GM23338 (cell line): ENCODE results near the gene RAB11FIP4. TPM values are rescaled to one million over a fixed set of nuclear protein-coding genes. Genes with fewer than 3 reads are reported as not detected.

Experiments
- ATAC-seq: fragments of 200-7000 bp; cut with Tn5 transposase; 3 replicates; pipeline ENCODE4 v1.9.1; 2020
- DNase-seq: peaks from one replicate; pipeline ENCODE4 v3.0.0-alpha.2; 2015; ENCODE audit warnings: low spot score
- H2AFZ ChIP-seq: fragments of 200-600 bp; sonication (generic); 2 replicates; pipeline ENCODE4 v1.8.0; 2016; ENCODE audit warnings: antibody characterized with exemption, mild to moderate bottlenecking, moderate library complexity
- H3F3A ChIP-seq: fragments of 200-600 bp; sonication (generic); replicated peaks from 2 replicates; pipeline ENCODE4 v1.8.0; 2017; ENCODE audit warnings: antibody characterized with exemption, mixed run types, low read depth
- H3K27ac ChIP-seq: fragments of 200-600 bp; sonication (generic); 2 replicates; pipeline ENCODE4 v1.6.1; 2016; ENCODE audit warnings: low read depth
- H3K27me3 ChIP-seq: fragments of 200-600 bp; sonication (generic); 2 replicates; pipeline ENCODE4 v1.8.0; 2016; ENCODE audit warnings: mild to moderate bottlenecking, mixed run types, moderate library complexity; ENCODE audit not compliant: insufficient read depth
- H3K36me3 ChIP-seq: fragments of 200-600 bp; sonication (generic); 2 replicates; pipeline ENCODE4 v1.8.0; 2016; ENCODE audit warnings: mild to moderate bottlenecking; ENCODE audit not compliant: insufficient read depth
- H3K4me1 ChIP-seq: fragments of 200-600 bp; sonication (generic); 2 replicates; pipeline ENCODE4 v1.8.0; 2016; ENCODE audit warnings: mild to moderate bottlenecking, moderate library complexity; ENCODE audit not compliant: insufficient read depth
- H3K4me2 ChIP-seq: fragments of 200-600 bp; sonication (generic); 2 replicates; pipeline ENCODE4 v1.7.1; 2017; ENCODE audit warnings: mixed run types
- H3K4me3 ChIP-seq: fragments of 200-600 bp; sonication (generic); 2 replicates; pipeline ENCODE4 v1.6.1; 2016; ENCODE audit warnings: mixed run types
- H3K79me2 ChIP-seq: fragments of 200-600 bp; sonication (generic); replicated peaks from 2 replicates; pipeline ENCODE4 v1.8.0; 2017; ENCODE audit warnings: mild to moderate bottlenecking; ENCODE audit not compliant: insufficient read depth
- H3K9me2 ChIP-seq: fragments of 200-600 bp; sonication (generic); 2 replicates; pipeline ENCODE4 v1.8.0; 2017; ENCODE audit not compliant: insufficient read depth
- H4K20me1 ChIP-seq: fragments of 200-600 bp; sonication (generic); replicated peaks from 2 replicates; pipeline ENCODE4 v1.8.0; 2017; ENCODE audit warnings: mild to moderate bottlenecking; ENCODE audit not compliant: insufficient read depth
- H3K27ac Mint-ChIP-seq: 2 replicates; pipeline ENCODE4 v1.8.0; 2020; ENCODE audit warnings: inconsistent platforms, mild to moderate bottlenecking, moderate library complexity, mixed read lengths
- H3K27me3 Mint-ChIP-seq: 3 replicates; pipeline ENCODE4 v1.8.0; 2022; ENCODE audit warnings: low read depth, mild to moderate bottlenecking, moderate library complexity, mixed read lengths, inconsistent platforms; ENCODE audit not compliant: insufficient read depth, poor library complexity
- H3K36me3 Mint-ChIP-seq: 3 replicates; pipeline ENCODE4 v1.8.0; 2021; ENCODE audit warnings: low read depth, mild to moderate bottlenecking, inconsistent platforms, moderate library complexity, mixed read lengths
- H3K4me1 Mint-ChIP-seq: 3 replicates; pipeline ENCODE4 v1.8.0; 2020; ENCODE audit warnings: mild to moderate bottlenecking, inconsistent platforms, mixed read lengths
- H3K4me3 Mint-ChIP-seq: 3 replicates; pipeline ENCODE4 v1.8.0; 2021; ENCODE audit warnings: moderate library complexity, mild to moderate bottlenecking, inconsistent platforms, mixed read lengths
- H3K9me3 Mint-ChIP-seq: 3 replicates; pipeline ENCODE4 v1.8.0; 2020; ENCODE audit warnings: moderate library complexity, mild to moderate bottlenecking, inconsistent platforms, mixed read lengths
- CTCF ChIP-seq, 2 experiments: fragments of 200-600 bp in 1 of 2; sonication (generic) in 1 of 2; conservative IDR thresholded peaks; 2 replicates each; pipeline versions ENCODE4 v1.5.1 to v1.6.1; 2016 to 2017; ENCODE audit warnings: antibody characterized with exemption in 2 of 2, low read depth in 2 of 2, mild to moderate bottlenecking in 2 of 2, moderate library complexity in 1 of 2
- EZH2phosphoT487 ChIP-seq: fragments of 200-600 bp; sonication (generic); IDR thresholded peaks from one replicate; pipeline ENCODE4 v1.8.1; 2018; ENCODE audit warnings: antibody characterized with exemption; ENCODE audit not compliant: unreplicated experiment
- JUNB ChIP-seq: IDR thresholded peaks from one replicate; pipeline ENCODE4 v1.6.1; 2016; ENCODE audit warnings: antibody characterized with exemption; ENCODE audit not compliant: unreplicated experiment
- NANOG ChIP-seq: IDR thresholded peaks from 2 replicates; pipeline ENCODE4 v1.6.1; 2016; ENCODE audit warnings: antibody characterized with exemption, borderline replicate concordance
- ZNF331 ChIP-seq: fragments of 250-450 bp; sonication (Bioruptor Pico); IDR thresholded peaks from 2 replicates; pipeline ENCODE4 v1.5.0; 2020; ENCODE audit warnings: low read depth, mild to moderate bottlenecking, moderate library complexity
- polyA plus RNA-seq: library from polyadenylated mRNA; unstranded; fragments of >200 nt; fragmentation: Nextera tagmentation; extraction: Ambion mirVana; gene quantifications from 2 replicates; pipeline ENCODE4 v1.2.1, GENCODE V29; 2016
- total RNA-seq: library from RNA; depleted of rRNA; stranded (reverse); fragments of >200 nt; shearing (Covaris generic); gene quantifications from 2 replicates; pipeline ENCODE4 v1.2.3, GENCODE V29; 2014
- TF ChIP-seq, protein P1 (sequence below): fragments of 250-450 bp; sonication (Bioruptor Pico); IDR thresholded peaks from 2 replicates; pipeline ENCODE4 v1.5.0; 2020; ENCODE audit warnings: mild to moderate bottlenecking, moderate library complexity

RAB11FIP4 gene
- total and polyA plus RNA-seq, 2 experiments from 2014 or later, result 26.0 to 65.6 TPM

- ATAC-seq (peak; percentile 17; the same call in 2 of the 3 replicates), DNase-seq (peak; percentile 40)
- H3F3A ChIP-seq, result no peaks in the 10 kb centered on the region
- H3K36me3 ChIP-seq, result no peaks in the 10 kb centered on the region
- no peaks in the 10 kb centered on the region for H4K20me1 ChIP-seq
- H3K9me3 Mint-ChIP-seq, result no peaks in the 10 kb centered on the region
- H3K4me1 ChIP-seq, result peaks cover 9% of the 10 kb centered on the region; the same call in 1 of the 2 replicates
- no peak overlapping the region for H3K4me3 ChIP-seq
- no peaks in the 10 kb centered on the region for H3K79me2 ChIP-seq
- H3K27ac Mint-ChIP-seq, result no peak overlapping the region
- H3K36me3 Mint-ChIP-seq, result no peaks in the 10 kb centered on the region
- H3K27me3 ChIP-seq, result no peaks in the 10 kb centered on the region
- no peak overlapping the region for H2AFZ ChIP-seq
- H3K27me3 Mint-ChIP-seq, result peaks cover 12% of the 10 kb centered on the region
- TF ChIP-seq NANOG, result no peak
- TF ChIP-seq CTCF (conservative IDR thresholded peaks at IDR 0.05; ENCODE audit: low read depth in 2 of 2), result peak; percentile 39 to 55
- no peak overlapping the region for H3K4me2 ChIP-seq
- H3K4me1 Mint-ChIP-seq, result peaks cover 35% of the 10 kb centered on the region
- H3K27ac ChIP-seq, result no peak overlapping the region
- H3K4me3 Mint-ChIP-seq, result no peak overlapping the region
- H3K9me2 ChIP-seq, result no peaks in the 10 kb centered on the region
These were observed 23.6 kb downstream of the RAB11FIP4 start for GRCh38 chr17:31415004-31415454.

GRCh38 chr17:31415640-31416502 is 24.4 kb downstream of the RAB11FIP4 start:
- Mint-ChIP-seq H3K4me1 (peaks cover 35% of the 10 kb centered on the region), H3K27ac (no peak overlapping the region; the same call in 1 of the 2 replicates), H3K9me3 (no peaks in the 10 kb centered on the region), H3K4me3 (no peak overlapping the region), H3K27me3 (peaks cover 17% of the 10 kb centered on the region), H3K36me3 (no peaks in the 10 kb centered on the region)
- H3K9me2 ChIP-seq, result no peaks in the 10 kb centered on the region
- H3K27me3 ChIP-seq, result no peaks in the 10 kb centered on the region
- H3K79me2 ChIP-seq, result no peaks in the 10 kb centered on the region
- no peak overlapping the region for H3K27ac ChIP-seq
- no peak overlapping the region for H3K4me3 ChIP-seq
- no peaks in the 10 kb centered on the region for H3F3A ChIP-seq
- DNase-seq, result no peak
- no peak for ATAC-seq
- H4K20me1 ChIP-seq, result no peaks in the 10 kb centered on the region
- no peaks in the 10 kb centered on the region for H3K36me3 ChIP-seq
- no peak overlapping the region for H3K4me2 ChIP-seq
- peaks cover 9% of the 10 kb centered on the region; the same call in 1 of the 2 replicates for H3K4me1 ChIP-seq
- TF ChIP-seq EZH2phosphoT487 (no peak), ZNF331 (no peak), JUNB (no peak)
- TF ChIP-seq, protein P1, sequence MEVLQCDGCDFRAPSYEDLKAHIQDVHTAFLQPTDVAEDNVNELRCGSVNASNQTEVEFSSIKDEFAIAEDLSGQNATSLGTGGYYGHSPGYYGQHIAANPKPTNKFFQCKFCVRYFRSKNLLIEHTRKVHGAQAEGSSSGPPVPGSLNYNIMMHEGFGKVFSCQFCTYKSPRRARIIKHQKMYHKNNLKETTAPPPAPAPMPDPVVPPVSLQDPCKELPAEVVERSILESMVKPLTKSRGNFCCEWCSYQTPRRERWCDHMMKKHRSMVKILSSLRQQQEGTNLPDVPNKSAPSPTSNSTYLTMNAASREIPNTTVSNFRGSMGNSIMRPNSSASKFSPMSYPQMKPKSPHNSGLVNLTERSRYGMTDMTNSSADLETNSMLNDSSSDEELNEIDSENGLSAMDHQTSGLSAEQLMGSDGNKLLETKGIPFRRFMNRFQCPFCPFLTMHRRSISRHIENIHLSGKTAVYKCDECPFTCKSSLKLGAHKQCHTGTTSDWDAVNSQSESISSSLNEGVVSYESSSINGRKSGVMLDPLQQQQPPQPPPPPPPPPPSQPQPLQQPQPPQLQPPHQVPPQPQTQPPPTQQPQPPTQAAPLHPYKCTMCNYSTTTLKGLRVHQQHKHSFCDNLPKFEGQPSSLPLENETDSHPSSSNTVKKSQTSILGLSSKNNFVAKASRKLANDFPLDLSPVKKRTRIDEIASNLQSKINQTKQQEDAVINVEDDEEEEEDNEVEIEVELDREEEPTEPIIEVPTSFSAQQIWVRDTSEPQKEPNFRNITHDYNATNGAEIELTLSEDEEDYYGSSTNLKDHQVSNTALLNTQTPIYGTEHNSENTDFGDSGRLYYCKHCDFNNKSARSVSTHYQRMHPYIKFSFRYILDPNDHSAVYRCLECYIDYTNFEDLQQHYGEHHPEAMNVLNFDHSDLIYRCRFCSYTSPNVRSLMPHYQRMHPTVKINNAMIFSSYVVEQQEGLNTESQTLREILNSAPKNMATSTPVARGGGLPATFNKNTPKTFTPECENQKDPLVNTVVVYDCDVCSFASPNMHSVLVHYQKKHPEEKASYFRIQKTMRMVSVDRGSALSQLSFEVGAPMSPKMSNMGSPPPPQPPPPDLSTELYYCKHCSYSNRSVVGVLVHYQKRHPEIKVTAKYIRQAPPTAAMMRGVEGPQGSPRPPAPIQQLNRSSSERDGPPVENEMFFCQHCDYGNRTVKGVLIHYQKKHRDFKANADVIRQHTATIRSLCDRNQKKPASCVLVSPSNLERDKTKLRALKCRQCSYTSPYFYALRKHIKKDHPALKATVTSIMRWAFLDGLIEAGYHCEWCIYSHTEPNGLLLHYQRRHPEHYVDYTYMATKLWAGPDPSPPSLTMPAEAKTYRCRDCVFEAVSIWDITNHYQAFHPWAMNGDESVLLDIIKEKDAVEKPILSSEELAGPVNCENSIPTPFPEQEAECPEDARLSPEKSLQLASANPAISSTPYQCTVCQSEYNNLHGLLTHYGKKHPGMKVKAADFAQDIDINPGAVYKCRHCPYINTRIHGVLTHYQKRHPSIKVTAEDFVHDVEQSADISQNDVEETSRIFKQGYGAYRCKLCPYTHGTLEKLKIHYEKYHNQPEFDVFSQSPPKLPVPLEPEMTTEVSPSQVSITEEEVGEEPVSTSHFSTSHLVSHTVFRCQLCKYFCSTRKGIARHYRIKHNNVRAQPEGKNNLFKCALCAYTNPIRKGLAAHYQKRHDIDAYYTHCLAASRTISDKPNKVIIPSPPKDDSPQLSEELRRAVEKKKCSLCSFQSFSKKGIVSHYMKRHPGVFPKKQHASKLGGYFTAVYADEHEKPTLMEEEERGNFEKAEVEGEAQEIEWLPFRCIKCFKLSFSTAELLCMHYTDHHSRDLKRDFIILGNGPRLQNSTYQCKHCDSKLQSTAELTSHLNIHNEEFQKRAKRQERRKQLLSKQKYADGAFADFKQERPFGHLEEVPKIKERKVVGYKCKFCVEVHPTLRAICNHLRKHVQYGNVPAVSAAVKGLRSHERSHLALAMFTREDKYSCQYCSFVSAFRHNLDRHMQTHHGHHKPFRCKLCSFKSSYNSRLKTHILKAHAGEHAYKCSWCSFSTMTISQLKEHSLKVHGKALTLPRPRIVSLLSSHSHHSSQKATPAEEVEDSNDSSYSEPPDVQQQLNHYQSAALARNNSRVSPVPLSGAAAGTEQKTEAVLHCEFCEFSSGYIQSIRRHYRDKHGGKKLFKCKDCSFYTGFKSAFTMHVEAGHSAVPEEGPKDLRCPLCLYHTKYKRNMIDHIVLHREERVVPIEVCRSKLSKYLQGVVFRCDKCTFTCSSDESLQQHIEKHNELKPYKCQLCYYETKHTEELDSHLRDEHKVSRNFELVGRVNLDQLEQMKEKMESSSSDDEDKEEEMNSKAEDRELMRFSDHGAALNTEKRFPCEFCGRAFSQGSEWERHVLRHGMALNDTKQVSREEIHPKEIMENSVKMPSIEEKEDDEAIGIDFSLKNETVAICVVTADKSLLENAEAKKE (CRISPR knock-in tag), result no peak
- no peak overlapping the region for H2AFZ ChIP-seq
